GM21717 (cell line): ENCODE measurements around the gene NFASC.

Source experiments
- ATAC-seq: cut with Tn5 transposase; IDR thresholded peaks from one replicate; pipeline ENCODE4 v1.9.1; 2021; ENCODE audit warnings: mild to moderate bottlenecking, moderate library complexity; ENCODE audit not compliant: unreplicated experiment

The NFASC gene

GRCh38 chr1:204978782-204979181 is 108.1 kb downstream of the NFASC start:
- ATAC-seq, result no peak

GRCh38 chr1:204979306-204979705 is 108.6 kb downstream of the NFASC start:
- ATAC-seq, result no peak

GRCh38 chr1:204979891-204980649 is 109.4 kb downstream of the NFASC start:
- ATAC-seq, result no peak

- ATAC-seq, result no peak
Measured at GRCh38 chr1:204980840-204981405, 110.3 kb downstream of the NFASC start.

- no peak for ATAC-seq
Measured at GRCh38 chr1:204983136-204983535, 112.5 kb downstream of the NFASC start.

GRCh38 chr1:204983881-204984280 is 113.2 kb downstream of the NFASC start:
- ATAC-seq, result no peak

- no peak for ATAC-seq
Measured at GRCh38 chr1:204984499-204984898, 113.8 kb downstream of the NFASC start.

GRCh38 chr1:204986181-204986580 is 115.5 kb downstream of the NFASC start:
- ATAC-seq, result no peak

- ATAC-seq, result no peak
Measured at GRCh38 chr1:204987689-204988088, 117.0 kb downstream of the NFASC start.

GRCh38 chr1:204988196-204988595 is 117.5 kb downstream of the NFASC start:
- no peak for ATAC-seq

GRCh38 chr1:204989266-204990058 is 118.8 kb downstream of the NFASC start:
- ATAC-seq, result no peak

- ATAC-seq, result no peak
Measured at GRCh38 chr1:204990059-204990664, 119.5 kb downstream of the NFASC start.

GRCh38 chr1:204990721-204991341 is 120.2 kb downstream of the NFASC start:
- ATAC-seq, result no peak

- no peak for ATAC-seq
Measured at GRCh38 chr1:204991342-204991844, 120.7 kb downstream of the NFASC start.

GRCh38 chr1:204992201-204992997 is 121.7 kb downstream of the NFASC start:
- ATAC-seq, result no peak

GRCh38 chr1:204992998-204993314 is 122.3 kb downstream of the NFASC start:
- ATAC-seq, result no peak

- no peak for ATAC-seq
Measured at GRCh38 chr1:204994086-204994862, 123.6 kb downstream of the NFASC start.

- no peak for ATAC-seq
Measured at GRCh38 chr1:204996981-204997380, 126.3 kb downstream of the NFASC start.

GRCh38 chr1:204997591-204998355 is 127.1 kb downstream of the NFASC start:
- ATAC-seq, result no peak
